HepG2 (cell line): ENCODE data around the gene TTC23L. TPM values are rescaled to one million over a fixed set of nuclear protein-coding genes. Genes with fewer than 3 reads are reported as not detected.

Experiments used
- ATAC-seq: fragments of 200-7000 bp; cut with Tn5 transposase; 3 replicates; pipeline ENCODE4 v1.9.1; 2020; ENCODE audit warnings: mild to moderate bottlenecking, moderate library complexity
- BruUV-seq: library from RNA; stranded (reverse); fragments of 400-500 nt; replicated peaks from 2 replicates; lab custom pipeline; 2021; lab: Mats Ljungman, UMichigan
- CTCF ChIA-PET: fragments of 300-600 bp; formaldehyde crosslinking; extraction: SDS; loops from one replicate; lab custom pipeline; 2021; ENCODE audit warnings: low total read pairs, inconsistent platforms, low intra/inter-chr PET ratio; lab: Yijun Ruan, JAX
- POLR2A ChIA-PET: fragments of 350-600 bp; sonication (Branson Sonifier 250); formaldehyde crosslinking; loops from one replicate; lab custom pipeline; 2020; ENCODE audit warnings: antibody characterized with exemption, inconsistent platforms; lab: Yijun Ruan, JAX
- DNase-seq: peaks from one replicate; pipeline ENCODE4 v3.0.0-alpha.2; 2015; ENCODE audit warnings: low spot score
- FAIRE-seq: peaks from 3 replicates; lab custom pipeline; 2011; peaks lifted over from hg19 to GRCh38; lab: Jason Lieb, UNC
- H2AFZ ChIP-seq: one replicate; pipeline ENCODE4 v1.6.1; 2011; ENCODE audit warnings: low read length, inconsistent platforms
- H3K27ac ChIP-seq: fragments of 300-600 bp; 3 replicates; pipeline ENCODE4 v1.8.0; 2011; ENCODE audit warnings: mixed run types, mild to moderate bottlenecking, mixed read lengths, low read length, inconsistent platforms; ENCODE audit not compliant: insufficient read depth; ENCODE audit errors: extremely low read length
- H3K27me3 ChIP-seq, 2 experiments: fragments of 200-600 bp in 1 of 2; 2 replicates in 1 of 2; 3 replicates in 1 of 2; pipeline versions ENCODE4 v1.6.0 to v1.8.0; 2011; ENCODE audit warnings: low read length in 2 of 2, mild to moderate bottlenecking in 2 of 2, moderate library complexity in 2 of 2, inconsistent platforms in 1 of 2; ENCODE audit not compliant: insufficient read depth in 2 of 2, control insufficient read depth in 1 of 2
- H3K36me3 ChIP-seq, 2 experiments: fragments of 200-600 bp in 1 of 2; replicated peaks in 1 of 2; 2 replicates in 1 of 2; 3 replicates in 1 of 2; pipeline versions ENCODE4 v1.5.1 to v1.8.0; 2011; ENCODE audit warnings: low read length in 2 of 2, inconsistent platforms in 1 of 2; ENCODE audit not compliant: insufficient read depth in 2 of 2, control insufficient read depth in 1 of 2
- H3K4me1 ChIP-seq: 2 replicates; pipeline ENCODE4 v1.5.1; 2012; ENCODE audit warnings: low read length, inconsistent platforms; ENCODE audit not compliant: insufficient read depth
- H3K4me2 ChIP-seq: 2 replicates; pipeline ENCODE4 v1.6.0; 2011; ENCODE audit warnings: low read depth, low read length, inconsistent platforms
- H3K4me3 ChIP-seq, 3 experiments: fragments of 200-600 bp in 1 of 3; sonication (generic), shearing (Covaris generic) in 1 of 3; replicated peaks in 1 of 3; 2 replicates each; pipeline ENCODE4 v1.5.1; 2011 to 2016; ENCODE audit warnings: low read length in 3 of 3, inconsistent platforms in 2 of 3, low read depth in 2 of 3, mild to moderate bottlenecking in 2 of 3, control low read depth in 1 of 3, mixed read lengths in 1 of 3; ENCODE audit not compliant: insufficient read depth in 1 of 3
- H3K79me2 ChIP-seq: one replicate; pipeline ENCODE4 v1.6.1; 2011; ENCODE audit warnings: low read length, inconsistent platforms; ENCODE audit not compliant: insufficient read depth
- H3K9ac ChIP-seq: 2 replicates; pipeline ENCODE4 v1.6.0; 2011; ENCODE audit warnings: mild to moderate bottlenecking, low read depth, low read length, inconsistent platforms; ENCODE audit not compliant: insufficient read depth
- H3K9me3 ChIP-seq: 2 replicates; pipeline ENCODE4 v1.5.1; 2012; ENCODE audit warnings: mild to moderate bottlenecking, low read length
- H4K20me1 ChIP-seq: 2 replicates; pipeline ENCODE4 v1.6.0; 2011; ENCODE audit warnings: inconsistent platforms, mild to moderate bottlenecking, low read length, moderate library complexity; ENCODE audit not compliant: insufficient read depth
- ETS1 ChIP-seq: sonication (generic); formaldehyde crosslinking; IDR thresholded peaks from 2 replicates; pipeline ENCODE4 v1.4.0; 2020; ENCODE audit warnings: missing genetic modification reagents
- PRDM10 ChIP-seq: sonication (generic); formaldehyde crosslinking; IDR thresholded peaks from 2 replicates; pipeline ENCODE4 v1.4.0; 2020; ENCODE audit warnings: low read depth, missing genetic modification reagents
- RORA ChIP-seq: sonication (generic); formaldehyde crosslinking; IDR thresholded peaks from 2 replicates; pipeline ENCODE4 v1.5.0; 2020; ENCODE audit warnings: mild to moderate bottlenecking, missing genetic modification reagents, moderate library complexity
- SAP130 ChIP-seq: IDR thresholded peaks from 2 replicates; pipeline ENCODE4 v1.6.1; 2016; ENCODE audit warnings: low read depth
- ZNF101 ChIP-seq: sonication (generic); formaldehyde crosslinking; IDR thresholded peaks from 2 replicates; pipeline ENCODE4 v1.4.0; 2020; ENCODE audit warnings: mild to moderate bottlenecking, low read depth, missing genetic modification reagents, borderline replicate concordance
- ZNF512 ChIP-seq: sonication (generic); formaldehyde crosslinking; IDR thresholded peaks from 2 replicates; pipeline ENCODE4 v1.4.0; 2020; ENCODE audit warnings: mild to moderate bottlenecking, missing genetic modification reagents
- ZNF543 ChIP-seq: sonication (generic); formaldehyde crosslinking; IDR thresholded peaks from 2 replicates; pipeline ENCODE4 v1.4.0; 2020; ENCODE audit warnings: mild to moderate bottlenecking, missing genetic modification reagents
- WGBS: methylation state at CpG from one replicate; pipeline ENCODE4 v1.1.6; 2017; ENCODE audit warnings: low lambda C conversion rate; 5-methylcytosine and 5-hydroxymethylcytosine counted together
- in situ Hi-C: cut with HindIII; loops from 2 replicates; pipeline ENCODE4 v1.10.0; 2017; ENCODE audit warnings: low pct_unique_long_range_greater_than_20kb; ENCODE audit not compliant: extremely low pct_ligation_motif_present
- intact Hi-C: fragments of 100-400 bp; cut with micrococcal nuclease; formaldehyde crosslinking; loops from one replicate; pipeline ENCODE4 v1.10.0; 2022; ENCODE audit not compliant: unreplicated experiment
- polyA plus RNA-seq, 8 experiments: library from polyadenylated mRNA; depleted of rRNA in 3 of 8; stranded (reverse) in 7 of 8; unstranded in 1 of 8; fragments of >200 nt; fragmentation: Illumina TruSeq in 4 of 8; extraction: Trizol in 4 of 8; gene quantifications; 2 replicates each; pipeline versions ENCODE4 v1.2.1 to v1.2.3, GENCODE V29; 2011 to 2016; ENCODE audit warnings: low read depth in 4 of 8, missing spikeins in 1 of 8, mixed read lengths in 1 of 8; ENCODE audit not compliant: insufficient read depth in 1 of 8
- total RNA-seq, 5 experiments: library from RNA; depleted of rRNA; stranded (reverse); fragments of >200 nt; fragmentation: Illumina TruSeq; extraction: Trizol; gene quantifications; 2 replicates each; pipeline ENCODE4 v1.2.3, GENCODE V29; 2016; ENCODE audit warnings: low read depth in 1 of 5

Gene TTC23L
- total and polyA plus RNA-seq, 2 of the 13 experiments (the other 11 are each of a cell fraction or from before 2014, with no cell fraction given) = 0.37 to 1.4 TPM

GRCh38 chr5:34865091-34865490 lies 26.1 kb downstream of the TTC23L start:
- Histone ChIP-seq H3K36me3 (no peaks in the 10 kb centered on the region), H3K79me2 (no peaks in the 10 kb centered on the region), H3K9ac (no peak overlapping the region), H3K4me3 (no peak overlapping the region), H4K20me1 (no peaks in the 10 kb centered on the region), H2AFZ (no peak overlapping the region), H3K4me1 (peaks cover 39% of the 10 kb centered on the region), H3K27ac (no peak overlapping the region), H3K27me3 (no peaks in the 10 kb centered on the region; a peak in 1 of 5 replicates), H3K4me2 (no peak overlapping the region), H3K9me3 (no peaks in the 10 kb centered on the region)
- DNase-seq (no peak), FAIRE-seq (no peak), ATAC-seq (no peak)
- BruUV-seq = no TSS peak
- POLR2A ChIA-PET = no interaction called here
- CTCF ChIA-PET = no interaction called here
- intact Hi-C loops (no loop called here), in situ Hi-C loops (no loop called here)
- WGBS = 98% methylated on average over 2 of the region's 2 CpGs
- no peak for TF ChIP-seq RORA
- TF ChIP-seq SAP130 = no peak
- TF ChIP-seq ZNF101 (CRISPR knock-in tag) = no peak
- TF ChIP-seq ZNF543 (CRISPR knock-in tag) = no peak
- no peak for TF ChIP-seq ZNF512 (CRISPR knock-in tag)
- no peak for TF ChIP-seq ETS1 (CRISPR knock-in tag)
- TF ChIP-seq PRDM10 = no peak
